T1000 (cell line): ENCODE data around the gene ZNF740.
A peak's percentile ranks its signal among the peaks of the same experiment; 100 is the strongest.

Experiments used
- DNase-seq: peaks from one replicate; lab custom pipeline; 2025; ENCODE audit warnings: mixed read lengths; lab: John Stamatoyannopoulos, UW

Gene ZNF740

DNA sequence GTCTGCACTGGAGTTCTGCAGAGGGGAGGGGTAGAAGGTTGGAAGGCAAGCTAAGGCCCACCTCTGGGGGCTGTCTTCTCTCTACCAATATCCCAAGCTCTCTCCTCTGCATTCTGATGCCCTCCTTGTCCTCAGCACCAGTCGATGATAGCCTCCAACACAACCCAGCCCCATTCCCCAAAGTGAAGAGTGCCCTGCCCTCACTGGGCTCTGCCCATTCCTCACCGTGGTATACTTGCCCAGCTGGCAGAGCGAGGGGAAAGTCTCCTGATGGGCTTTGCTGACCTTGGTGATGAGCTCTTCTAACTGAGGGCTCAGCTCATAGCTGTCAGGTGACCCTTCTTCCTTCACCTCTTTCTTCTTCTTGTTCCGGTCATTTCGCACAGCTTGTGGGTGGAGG lies 33.7 kb downstream of the ZNF740 start:
- no peak for DNase-seq

- DNase-seq, result no peak
Measured at GRCh38 chr12:53214687-53215455, 34.3 kb downstream of the ZNF740 start.

- no peak for DNase-seq
Measured at GRCh38 chr12:53215497-53215896, 35.0 kb downstream of the ZNF740 start.

GRCh38 chr12:53217051-53217930 lies 36.8 kb downstream of the ZNF740 start:
- no peak for DNase-seq

DNA sequence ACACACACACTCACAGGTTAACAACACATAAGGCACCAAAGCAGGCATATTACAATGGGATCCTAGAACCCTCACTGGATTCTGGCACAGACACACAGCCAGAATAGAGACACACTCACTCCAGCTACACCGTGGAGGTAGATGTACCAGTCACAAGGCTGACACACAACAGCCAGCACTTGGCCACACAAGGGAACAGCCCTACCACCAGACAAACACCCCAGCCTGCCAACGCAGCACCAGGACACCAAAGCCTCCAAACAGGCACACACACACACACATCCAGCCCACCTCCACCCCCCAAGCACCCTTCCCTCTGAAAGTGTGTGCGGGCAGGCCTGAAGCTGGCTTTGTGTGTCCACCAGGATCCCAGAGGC lies 37.4 kb downstream of the ZNF740 start:
- DNase-seq, result no peak

DNA sequence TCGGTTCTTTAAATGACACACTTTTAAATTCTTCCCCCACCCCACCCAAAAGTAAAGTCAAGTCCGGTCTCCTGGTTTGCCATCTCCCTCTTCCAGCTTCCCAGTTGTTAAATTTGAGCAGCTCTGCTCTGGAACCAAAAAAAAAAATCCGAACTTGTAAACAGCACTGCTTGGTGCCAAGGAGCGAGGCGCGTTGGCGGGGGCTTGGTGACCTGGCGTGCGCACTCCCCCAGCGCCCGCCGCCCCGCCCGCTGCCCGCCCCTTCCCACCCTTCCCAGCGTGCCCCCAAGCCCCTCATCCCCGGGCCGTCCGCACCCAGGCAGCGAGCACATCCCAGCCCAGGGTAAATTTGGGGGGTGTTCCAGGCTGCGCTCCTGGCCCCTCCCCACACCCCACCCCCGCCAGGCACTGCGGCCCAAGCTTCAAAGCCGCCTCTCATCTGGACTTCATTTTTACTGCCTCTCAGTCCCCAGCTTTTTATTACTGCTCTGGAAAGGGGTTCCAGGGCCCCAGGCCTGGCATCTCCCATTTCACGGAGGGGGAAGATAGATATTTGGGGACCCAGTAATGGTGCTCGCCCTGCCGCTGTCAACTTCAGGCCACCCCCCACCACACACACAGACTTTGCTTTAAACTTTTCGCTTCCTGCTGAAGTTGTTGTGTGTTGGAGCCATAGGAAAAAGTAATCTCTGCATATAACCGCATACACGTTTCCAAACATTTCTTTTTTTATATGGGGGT lies 38.2 kb downstream of the ZNF740 start:
- no peak for DNase-seq

- no peak for DNase-seq
Measured at GRCh38 chr12:53219292-53219955, 38.9 kb downstream of the ZNF740 start.

DNA sequence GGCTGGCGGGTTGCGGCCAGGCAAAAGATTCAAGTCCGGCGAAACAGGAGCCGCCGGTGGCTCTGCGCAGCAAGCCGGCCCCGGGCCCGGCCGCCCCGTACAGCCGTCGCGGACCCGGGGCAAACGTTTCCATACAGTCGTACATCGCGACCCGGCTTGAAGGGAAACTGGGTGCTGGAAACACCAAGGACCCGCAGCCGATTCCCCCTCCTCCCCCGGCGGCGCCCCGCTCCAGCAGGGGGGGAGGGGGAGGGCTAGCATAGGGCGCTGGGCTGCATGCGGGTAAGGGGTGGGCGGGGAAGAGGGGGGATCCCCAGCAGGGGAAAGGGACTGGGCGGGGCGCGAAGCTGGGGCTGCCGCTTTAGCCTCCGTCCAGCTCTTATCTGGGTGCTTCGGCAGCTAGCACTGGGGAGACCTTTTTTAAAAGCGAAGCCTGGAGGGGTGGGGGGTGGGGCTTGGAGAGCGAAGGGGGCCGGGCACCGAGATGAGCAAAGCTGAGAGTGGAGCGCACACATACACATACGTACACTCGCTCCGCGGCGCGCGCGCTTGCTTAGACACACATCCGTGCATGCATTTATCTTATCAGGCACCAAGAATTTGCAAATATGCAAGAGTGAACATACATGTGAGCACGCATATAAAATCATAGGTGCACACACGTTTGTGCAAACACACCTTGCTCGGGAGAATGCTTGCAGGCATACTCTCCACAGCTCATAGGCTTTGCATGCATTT lies 39.6 kb downstream of the ZNF740 start:
- DNase-seq, result peak; percentile 43

GRCh38 chr12:53220694-53221202 lies 40.2 kb downstream of the ZNF740 start:
- DNase-seq, result peak; percentile 91

- DNase-seq, result peak; percentile 49
Measured at GRCh38 chr12:53221203-53222080, 40.9 kb downstream of the ZNF740 start.

DNA sequence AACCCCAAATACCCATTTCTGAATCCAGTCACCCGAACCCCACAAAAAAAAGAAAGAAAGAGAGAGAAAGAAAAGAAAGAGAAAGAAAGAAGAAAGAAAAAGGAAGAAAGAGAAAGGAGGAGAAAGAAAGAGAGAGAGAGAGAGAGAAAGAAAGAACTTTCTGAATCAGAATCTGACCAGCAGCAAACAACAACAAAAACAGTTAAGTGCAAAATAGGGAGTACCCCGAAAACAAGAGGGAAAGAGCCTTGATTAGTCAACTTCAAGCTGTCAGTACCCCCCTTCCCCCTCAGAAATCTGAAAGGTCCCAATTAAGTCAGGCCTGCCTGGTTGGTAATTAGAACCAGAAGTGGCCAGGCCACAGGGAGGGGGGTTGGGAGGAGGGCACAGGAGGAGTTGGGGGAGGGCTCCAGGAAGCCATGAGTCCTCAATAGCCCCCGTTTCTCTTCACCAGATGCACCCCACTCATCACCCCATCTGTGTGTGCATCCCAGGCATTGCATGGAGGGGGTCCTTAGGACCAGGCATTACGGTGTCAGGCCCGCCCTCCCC lies 41.7 kb downstream of the ZNF740 start:
- no peak for DNase-seq

- DNase-seq, result no peak
Measured at GRCh38 chr12:53222806-53223261, 42.3 kb downstream of the ZNF740 start.

GRCh38 chr12:53223389-53224060 lies 43.0 kb downstream of the ZNF740 start:
- no peak for DNase-seq

- no peak for DNase-seq
Measured at GRCh38 chr12:53224061-53224896, 43.8 kb downstream of the ZNF740 start.

GRCh38 chr12:53224897-53225634 lies 44.5 kb downstream of the ZNF740 start:
- DNase-seq, result no peak

DNA sequence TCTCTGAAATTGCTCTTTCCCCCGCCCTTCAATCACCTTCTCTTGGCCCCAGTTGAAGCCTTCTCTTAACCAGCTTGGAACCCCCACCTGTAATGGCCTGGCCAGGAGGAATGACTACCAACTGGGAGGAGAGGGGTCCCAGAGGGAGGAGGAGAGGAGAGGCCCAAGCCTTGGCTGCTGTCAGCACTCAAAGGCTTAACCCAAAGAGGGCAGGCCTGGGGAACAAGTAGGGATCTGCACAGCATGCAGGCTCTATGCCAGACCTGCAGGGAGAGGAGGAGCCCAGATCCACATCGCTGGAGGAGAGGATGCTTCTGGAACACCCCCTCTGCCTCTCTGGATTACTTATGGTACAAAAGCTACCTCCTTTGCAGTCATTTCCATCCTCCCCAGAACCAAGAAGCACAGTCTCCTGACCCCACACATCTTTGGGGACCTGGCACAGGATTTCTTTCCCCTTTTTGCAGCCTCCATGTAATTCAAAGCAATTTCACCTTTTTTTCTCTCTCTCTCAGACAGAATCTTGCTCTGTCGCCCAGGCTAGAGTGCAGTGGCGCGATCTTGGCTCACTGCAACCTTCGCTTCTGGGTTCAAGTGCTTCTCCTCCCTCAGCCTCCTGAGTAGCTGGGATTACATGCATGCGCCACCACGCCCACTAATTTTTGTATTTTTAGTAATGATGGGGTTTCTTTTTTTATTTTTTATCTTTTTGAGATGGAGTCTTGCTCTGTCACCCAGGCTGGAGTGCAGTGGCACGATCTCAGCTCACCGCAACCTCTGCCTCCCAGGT lies 45.3 kb downstream of the ZNF740 start:
- DNase-seq, result no peak

DNA sequence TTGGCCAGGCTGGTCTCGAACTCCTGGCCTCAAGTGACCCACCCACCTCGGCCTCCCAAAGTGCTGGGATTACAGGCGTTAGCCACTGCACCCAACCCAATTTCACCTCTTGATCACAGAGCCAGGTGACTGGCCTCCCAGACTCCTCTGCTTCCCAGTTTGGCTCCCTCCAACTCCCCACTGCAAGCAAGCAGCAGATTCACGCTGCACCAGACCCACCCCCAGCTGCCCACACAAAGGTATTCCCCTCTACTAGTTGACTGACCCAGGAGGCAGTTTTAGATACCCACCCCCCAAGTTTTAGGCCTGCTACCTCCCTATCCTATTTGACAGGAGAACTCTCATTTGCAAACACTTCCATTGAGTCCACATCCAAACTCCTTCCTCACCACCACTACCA lies 46.3 kb downstream of the ZNF740 start:
- DNase-seq, result no peak
